HG02798 (cell line): ENCODE results near the gene STK10.

Source experiments
- ATAC-seq: cut with Tn5 transposase; IDR thresholded peaks from one replicate; pipeline ENCODE4 v1.9.1; 2021; ENCODE audit warnings: mild to moderate bottlenecking; ENCODE audit not compliant: unreplicated experiment, poor library complexity

The STK10 gene

GRCh38 chr5:172144931-172145869 is 42.8 kb downstream of the STK10 start:
- no peak for ATAC-seq

GRCh38 chr5:172144291-172144815 is 43.7 kb downstream of the STK10 start:
- ATAC-seq: peak; percentile 45

GRCh38 chr5:172143875-172144274 is 44.1 kb downstream of the STK10 start:
- ATAC-seq: no peak

GRCh38 chr5:172142709-172143215 is 45.3 kb downstream of the STK10 start:
- no peak for ATAC-seq

- no peak for ATAC-seq
Observed at GRCh38 chr5:172141949-172142319, 46.1 kb downstream of the STK10 start.

- ATAC-seq: no peak
Observed at GRCh38 chr5:172140866-172141265, 47.2 kb downstream of the STK10 start.

GRCh38 chr5:172140120-172140519 is 47.9 kb downstream of the STK10 start:
- no peak for ATAC-seq

- no peak for ATAC-seq
Observed at GRCh38 chr5:172137046-172137445, 51.0 kb downstream of the STK10 start.

GRCh38 chr5:172133359-172134029 is 54.5 kb downstream of the STK10 start:
- ATAC-seq: no peak

GRCh38 chr5:172131690-172132089 is 56.3 kb downstream of the STK10 start:
- no peak for ATAC-seq

GRCh38 chr5:172129256-172129910 is 58.6 kb downstream of the STK10 start:
- ATAC-seq: no peak

GRCh38 chr5:172127581-172127980 is 60.4 kb downstream of the STK10 start:
- no peak for ATAC-seq

- ATAC-seq: no peak
Observed at GRCh38 chr5:172123269-172123692, 64.7 kb downstream of the STK10 start.

GRCh38 chr5:172119921-172120688 is 67.9 kb downstream of the STK10 start:
- no peak for ATAC-seq

GRCh38 chr5:172118891-172119290 is 69.1 kb downstream of the STK10 start:
- no peak for ATAC-seq

- ATAC-seq: no peak
Observed at GRCh38 chr5:172117977-172118701, 69.9 kb downstream of the STK10 start.

GRCh38 chr5:172115541-172115982 is 72.5 kb downstream of the STK10 start:
- ATAC-seq: no peak

GRCh38 chr5:172114875-172115422 is 73.1 kb downstream of the STK10 start:
- ATAC-seq: peak; percentile 65

GRCh38 chr5:172113036-172113435 is 75.0 kb downstream of the STK10 start:
- no peak for ATAC-seq
